SK-N-SH (cell line): ENCODE data around the gene ETAA1.

ENCODE experiments used
- CHD2 ChIP-seq: fragments of 150-350 bp; IDR thresholded peaks from 2 replicates; pipeline ENCODE4 v1.6.1; 2018; ENCODE audit warnings: low read length; ENCODE audit not compliant: partially characterized antibody
- EZH2phosphoT487 ChIP-seq: fragments of 200-600 bp; sonication (generic); IDR thresholded peaks from 2 replicates; pipeline ENCODE4 v1.6.1; 2017; ENCODE audit warnings: low read depth, mixed run types, mild to moderate bottlenecking, antibody characterized with exemption, moderate library complexity, borderline replicate concordance
- GABPA ChIP-seq: IDR thresholded peaks from 2 replicates; pipeline ENCODE4 v1.4.0; 2012; ENCODE audit warnings: low read depth, mild to moderate bottlenecking
- NFIC ChIP-seq: IDR thresholded peaks from 2 replicates; pipeline ENCODE4 v1.4.0; 2012; ENCODE audit warnings: borderline replicate concordance
- POLR2AphosphoS5 ChIP-seq: IDR thresholded peaks from 2 replicates; pipeline ENCODE4 v1.6.1; 2012; ENCODE audit warnings: low read depth, low read length
- RCOR1 ChIP-seq: fragments of 150-350 bp; IDR thresholded peaks from 2 replicates; pipeline ENCODE4 v1.6.1; 2017; ENCODE audit warnings: antibody characterized with exemption, low read length
- SIN3A ChIP-seq: IDR thresholded peaks from 2 replicates; pipeline ENCODE4 v1.6.1; 2012; ENCODE audit warnings: low read depth, mild to moderate bottlenecking, low read length, moderate library complexity, borderline replicate concordance
- TF ChIP-seq, protein P1 (sequence below): IDR thresholded peaks from 2 replicates; pipeline ENCODE4; 2012
- TF ChIP-seq, protein P2 (sequence below): fragments of 200-600 bp; sonication (generic); IDR thresholded peaks from 2 replicates; pipeline ENCODE4 v1.6.1; 2017; ENCODE audit warnings: antibody characterized with exemption, mild to moderate bottlenecking, moderate library complexity
- TF ChIP-seq, protein P3 (sequence below): IDR thresholded peaks from 2 replicates; pipeline ENCODE4 v1.6.1; 2012; ENCODE audit warnings: mild to moderate bottlenecking, low read depth, low read length, moderate library complexity
- TF ChIP-seq, protein P4 (sequence below): IDR thresholded peaks from 2 replicates; pipeline ENCODE4 v1.4.0; 2012; ENCODE audit warnings: low read depth, borderline replicate concordance
- TF ChIP-seq, protein P5 (sequence below): fragments of 150-350 bp; IDR thresholded peaks from 2 replicates; pipeline ENCODE4 v1.6.1; 2017; ENCODE audit warnings: antibody characterized with exemption, low read length, low read depth, borderline replicate concordance
- TF ChIP-seq, protein P6 (sequence below): IDR thresholded peaks from 2 replicates; pipeline ENCODE4 v1.4.0; 2012; ENCODE audit warnings: low read depth, borderline replicate concordance

DNA sequence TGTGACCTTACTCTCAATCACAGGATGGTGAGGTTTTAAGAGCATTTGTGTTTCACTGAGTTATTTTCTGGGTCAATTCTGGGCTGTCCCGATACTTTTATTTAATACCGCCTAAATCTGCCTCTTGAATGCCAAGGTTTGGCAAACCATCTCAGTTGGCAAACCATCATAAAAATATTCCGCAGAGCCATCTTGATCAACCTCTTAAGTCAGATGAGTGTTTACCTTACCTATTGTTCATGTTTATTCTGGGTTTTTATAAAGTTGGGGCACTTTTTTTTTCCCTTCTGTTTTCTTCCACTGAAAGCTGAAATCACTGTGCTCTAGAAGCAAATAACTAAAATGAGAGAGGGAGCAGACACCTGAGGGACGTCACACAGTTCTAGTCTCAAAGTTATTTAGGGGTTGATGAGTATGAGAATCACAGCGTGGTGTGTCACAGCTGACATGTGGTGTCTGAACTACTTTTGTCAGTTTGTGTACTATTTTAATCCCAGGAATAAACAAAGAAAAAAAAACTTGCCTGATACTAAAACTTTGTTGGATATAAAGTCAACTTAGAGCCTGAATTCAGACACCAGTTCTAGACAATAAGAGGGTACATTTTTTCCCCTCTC, 48.6 kb downstream of the ETAA1 start:
- TF ChIP-seq, protein P1, sequence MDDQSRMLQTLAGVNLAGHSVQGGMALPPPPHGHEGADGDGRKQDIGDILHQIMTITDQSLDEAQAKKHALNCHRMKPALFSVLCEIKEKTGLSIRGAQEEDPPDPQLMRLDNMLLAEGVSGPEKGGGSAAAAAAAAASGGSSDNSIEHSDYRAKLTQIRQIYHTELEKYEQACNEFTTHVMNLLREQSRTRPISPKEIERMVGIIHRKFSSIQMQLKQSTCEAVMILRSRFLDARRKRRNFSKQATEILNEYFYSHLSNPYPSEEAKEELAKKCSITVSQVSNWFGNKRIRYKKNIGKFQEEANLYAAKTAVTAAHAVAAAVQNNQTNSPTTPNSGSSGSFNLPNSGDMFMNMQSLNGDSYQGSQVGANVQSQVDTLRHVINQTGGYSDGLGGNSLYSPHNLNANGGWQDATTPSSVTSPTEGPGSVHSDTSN: no peak
- TF ChIP-seq POLR2AphosphoS5 (no peak), RCOR1 (no peak), NFIC (no peak), SIN3A (no peak), GABPA (no peak), EZH2phosphoT487 (no peak), CHD2 (no peak)
- TF ChIP-seq, protein P2, sequence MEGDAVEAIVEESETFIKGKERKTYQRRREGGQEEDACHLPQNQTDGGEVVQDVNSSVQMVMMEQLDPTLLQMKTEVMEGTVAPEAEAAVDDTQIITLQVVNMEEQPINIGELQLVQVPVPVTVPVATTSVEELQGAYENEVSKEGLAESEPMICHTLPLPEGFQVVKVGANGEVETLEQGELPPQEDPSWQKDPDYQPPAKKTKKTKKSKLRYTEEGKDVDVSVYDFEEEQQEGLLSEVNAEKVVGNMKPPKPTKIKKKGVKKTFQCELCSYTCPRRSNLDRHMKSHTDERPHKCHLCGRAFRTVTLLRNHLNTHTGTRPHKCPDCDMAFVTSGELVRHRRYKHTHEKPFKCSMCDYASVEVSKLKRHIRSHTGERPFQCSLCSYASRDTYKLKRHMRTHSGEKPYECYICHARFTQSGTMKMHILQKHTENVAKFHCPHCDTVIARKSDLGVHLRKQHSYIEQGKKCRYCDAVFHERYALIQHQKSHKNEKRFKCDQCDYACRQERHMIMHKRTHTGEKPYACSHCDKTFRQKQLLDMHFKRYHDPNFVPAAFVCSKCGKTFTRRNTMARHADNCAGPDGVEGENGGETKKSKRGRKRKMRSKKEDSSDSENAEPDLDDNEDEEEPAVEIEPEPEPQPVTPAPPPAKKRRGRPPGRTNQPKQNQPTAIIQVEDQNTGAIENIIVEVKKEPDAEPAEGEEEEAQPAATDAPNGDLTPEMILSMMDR: no peak
- TF ChIP-seq, protein P3, sequence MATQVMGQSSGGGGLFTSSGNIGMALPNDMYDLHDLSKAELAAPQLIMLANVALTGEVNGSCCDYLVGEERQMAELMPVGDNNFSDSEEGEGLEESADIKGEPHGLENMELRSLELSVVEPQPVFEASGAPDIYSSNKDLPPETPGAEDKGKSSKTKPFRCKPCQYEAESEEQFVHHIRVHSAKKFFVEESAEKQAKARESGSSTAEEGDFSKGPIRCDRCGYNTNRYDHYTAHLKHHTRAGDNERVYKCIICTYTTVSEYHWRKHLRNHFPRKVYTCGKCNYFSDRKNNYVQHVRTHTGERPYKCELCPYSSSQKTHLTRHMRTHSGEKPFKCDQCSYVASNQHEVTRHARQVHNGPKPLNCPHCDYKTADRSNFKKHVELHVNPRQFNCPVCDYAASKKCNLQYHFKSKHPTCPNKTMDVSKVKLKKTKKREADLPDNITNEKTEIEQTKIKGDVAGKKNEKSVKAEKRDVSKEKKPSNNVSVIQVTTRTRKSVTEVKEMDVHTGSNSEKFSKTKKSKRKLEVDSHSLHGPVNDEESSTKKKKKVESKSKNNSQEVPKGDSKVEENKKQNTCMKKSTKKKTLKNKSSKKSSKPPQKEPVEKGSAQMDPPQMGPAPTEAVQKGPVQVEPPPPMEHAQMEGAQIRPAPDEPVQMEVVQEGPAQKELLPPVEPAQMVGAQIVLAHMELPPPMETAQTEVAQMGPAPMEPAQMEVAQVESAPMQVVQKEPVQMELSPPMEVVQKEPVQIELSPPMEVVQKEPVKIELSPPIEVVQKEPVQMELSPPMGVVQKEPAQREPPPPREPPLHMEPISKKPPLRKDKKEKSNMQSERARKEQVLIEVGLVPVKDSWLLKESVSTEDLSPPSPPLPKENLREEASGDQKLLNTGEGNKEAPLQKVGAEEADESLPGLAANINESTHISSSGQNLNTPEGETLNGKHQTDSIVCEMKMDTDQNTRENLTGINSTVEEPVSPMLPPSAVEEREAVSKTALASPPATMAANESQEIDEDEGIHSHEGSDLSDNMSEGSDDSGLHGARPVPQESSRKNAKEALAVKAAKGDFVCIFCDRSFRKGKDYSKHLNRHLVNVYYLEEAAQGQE: no peak
- TF ChIP-seq, protein P4, sequence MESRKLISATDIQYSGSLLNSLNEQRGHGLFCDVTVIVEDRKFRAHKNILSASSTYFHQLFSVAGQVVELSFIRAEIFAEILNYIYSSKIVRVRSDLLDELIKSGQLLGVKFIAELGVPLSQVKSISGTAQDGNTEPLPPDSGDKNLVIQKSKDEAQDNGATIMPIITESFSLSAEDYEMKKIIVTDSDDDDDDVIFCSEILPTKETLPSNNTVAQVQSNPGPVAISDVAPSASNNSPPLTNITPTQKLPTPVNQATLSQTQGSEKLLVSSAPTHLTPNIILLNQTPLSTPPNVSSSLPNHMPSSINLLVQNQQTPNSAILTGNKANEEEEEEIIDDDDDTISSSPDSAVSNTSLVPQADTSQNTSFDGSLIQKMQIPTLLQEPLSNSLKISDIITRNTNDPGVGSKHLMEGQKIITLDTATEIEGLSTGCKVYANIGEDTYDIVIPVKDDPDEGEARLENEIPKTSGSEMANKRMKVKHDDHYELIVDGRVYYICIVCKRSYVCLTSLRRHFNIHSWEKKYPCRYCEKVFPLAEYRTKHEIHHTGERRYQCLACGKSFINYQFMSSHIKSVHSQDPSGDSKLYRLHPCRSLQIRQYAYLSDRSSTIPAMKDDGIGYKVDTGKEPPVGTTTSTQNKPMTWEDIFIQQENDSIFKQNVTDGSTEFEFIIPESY: no peak
- TF ChIP-seq, protein P5, sequence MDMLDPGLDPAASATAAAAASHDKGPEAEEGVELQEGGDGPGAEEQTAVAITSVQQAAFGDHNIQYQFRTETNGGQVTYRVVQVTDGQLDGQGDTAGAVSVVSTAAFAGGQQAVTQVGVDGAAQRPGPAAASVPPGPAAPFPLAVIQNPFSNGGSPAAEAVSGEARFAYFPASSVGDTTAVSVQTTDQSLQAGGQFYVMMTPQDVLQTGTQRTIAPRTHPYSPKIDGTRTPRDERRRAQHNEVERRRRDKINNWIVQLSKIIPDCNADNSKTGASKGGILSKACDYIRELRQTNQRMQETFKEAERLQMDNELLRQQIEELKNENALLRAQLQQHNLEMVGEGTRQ: no peak
- TF ChIP-seq, protein P6, sequence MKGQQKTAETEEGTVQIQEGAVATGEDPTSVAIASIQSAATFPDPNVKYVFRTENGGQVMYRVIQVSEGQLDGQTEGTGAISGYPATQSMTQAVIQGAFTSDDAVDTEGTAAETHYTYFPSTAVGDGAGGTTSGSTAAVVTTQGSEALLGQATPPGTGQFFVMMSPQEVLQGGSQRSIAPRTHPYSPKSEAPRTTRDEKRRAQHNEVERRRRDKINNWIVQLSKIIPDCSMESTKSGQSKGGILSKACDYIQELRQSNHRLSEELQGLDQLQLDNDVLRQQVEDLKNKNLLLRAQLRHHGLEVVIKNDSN: no peak
